WTC11 (cell line): ENCODE measurements around the gene CXorf58.

ENCODE experiments used
- HMGA2 ChIP-seq: fragments of 250-450 bp; sonication (Bioruptor Pico); IDR thresholded peaks from 2 replicates; pipeline ENCODE4 v1.4.0; 2021; ENCODE audit warnings: mild to moderate bottlenecking, moderate library complexity
- USF2 ChIP-seq: sonication (generic); formaldehyde crosslinking; IDR thresholded peaks from 2 replicates; pipeline ENCODE4 v1.8.1; 2023; ENCODE audit warnings: mild to moderate bottlenecking, missing genetic modification reagents, moderate library complexity
- ZNF416 ChIP-seq: fragments of 250-450 bp; sonication (Bioruptor Pico); IDR thresholded peaks from 2 replicates; pipeline ENCODE4 v1.9.0; 2021; ENCODE audit warnings: mild to moderate bottlenecking, inconsistent platforms

DNA sequence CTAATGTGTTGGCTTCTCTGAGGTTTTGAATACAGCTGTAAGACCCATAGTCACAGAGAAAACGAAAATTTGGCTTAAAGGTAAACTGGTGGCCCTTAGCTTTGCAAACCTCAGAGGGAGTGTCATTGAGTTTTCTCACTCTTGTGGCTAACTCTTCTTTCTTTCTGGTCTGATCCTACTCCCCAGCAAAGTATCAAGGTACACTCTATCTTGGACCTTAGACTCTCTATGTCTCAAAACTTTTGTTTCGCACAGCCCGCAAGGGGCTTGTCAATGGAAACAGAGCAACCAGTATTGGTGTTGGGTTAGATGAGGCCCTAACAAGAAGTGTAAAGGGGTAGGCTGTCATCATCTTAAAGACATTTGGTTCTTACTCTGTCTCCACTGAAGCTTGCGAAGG lies 19.9 kb upstream of the CXorf58 start:
- TF ChIP-seq USF2 (CRISPR knock-in tag): no peak
- no peak for TF ChIP-seq ZNF416
- TF ChIP-seq HMGA2 (CRISPR knock-in tag): no peak
